HG03039 (cell line): ENCODE measurements around the gene GAB2.
"Not testable (repeated sequence)": the region's sequence is repeated elsewhere in the genome, so short reads cannot be mapped to it uniquely, and the experiment has no call there.

Source experiments
- ATAC-seq: cut with Tn5 transposase; IDR thresholded peaks from one replicate; pipeline ENCODE4 v1.9.1; 2021; ENCODE audit warnings: mild to moderate bottlenecking, moderate library complexity; ENCODE audit not compliant: unreplicated experiment

Gene GAB2

GRCh38 chr11:78192911-78193351, 224.7 kb downstream of the GAB2 start:
- ATAC-seq: no peak

GRCh38 chr11:78192223-78192719, 225.3 kb downstream of the GAB2 start:
- ATAC-seq: no peak

GRCh38 chr11:78190871-78191538, 226.6 kb downstream of the GAB2 start:
- no peak for ATAC-seq

- no peak for ATAC-seq
Measured at GRCh38 chr11:78190374-78190773, 227.2 kb downstream of the GAB2 start.

GRCh38 chr11:78189851-78190250, 227.8 kb downstream of the GAB2 start:
- no peak for ATAC-seq

DNA sequence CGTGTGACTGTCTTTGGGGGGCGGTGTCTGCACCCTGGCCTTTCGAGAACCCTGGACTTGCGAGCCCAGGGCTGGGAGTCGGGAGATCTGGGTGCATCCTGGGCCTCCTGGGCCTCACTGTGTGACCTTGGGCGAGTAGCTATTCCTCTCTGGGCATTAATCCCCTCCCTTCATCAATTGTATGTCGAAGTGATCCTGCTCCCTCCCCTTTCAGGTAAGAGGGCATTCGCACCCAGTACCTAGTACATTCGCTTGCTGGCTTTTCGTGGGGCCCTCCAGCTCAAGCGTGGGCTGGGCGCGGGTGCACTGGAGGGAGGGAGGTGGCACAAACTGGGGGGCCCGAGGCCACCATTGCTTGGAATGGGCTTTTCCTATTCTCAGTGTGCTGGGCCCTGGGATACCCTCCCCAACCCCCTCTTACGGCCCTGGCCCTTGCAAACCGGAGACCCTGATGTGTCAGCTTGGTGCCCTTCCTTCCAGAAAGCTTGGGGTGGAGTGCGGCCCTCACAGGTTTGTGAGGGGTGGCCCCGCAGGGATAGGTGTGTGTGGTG, 228.4 kb downstream of the GAB2 start:
- no peak for ATAC-seq

DNA sequence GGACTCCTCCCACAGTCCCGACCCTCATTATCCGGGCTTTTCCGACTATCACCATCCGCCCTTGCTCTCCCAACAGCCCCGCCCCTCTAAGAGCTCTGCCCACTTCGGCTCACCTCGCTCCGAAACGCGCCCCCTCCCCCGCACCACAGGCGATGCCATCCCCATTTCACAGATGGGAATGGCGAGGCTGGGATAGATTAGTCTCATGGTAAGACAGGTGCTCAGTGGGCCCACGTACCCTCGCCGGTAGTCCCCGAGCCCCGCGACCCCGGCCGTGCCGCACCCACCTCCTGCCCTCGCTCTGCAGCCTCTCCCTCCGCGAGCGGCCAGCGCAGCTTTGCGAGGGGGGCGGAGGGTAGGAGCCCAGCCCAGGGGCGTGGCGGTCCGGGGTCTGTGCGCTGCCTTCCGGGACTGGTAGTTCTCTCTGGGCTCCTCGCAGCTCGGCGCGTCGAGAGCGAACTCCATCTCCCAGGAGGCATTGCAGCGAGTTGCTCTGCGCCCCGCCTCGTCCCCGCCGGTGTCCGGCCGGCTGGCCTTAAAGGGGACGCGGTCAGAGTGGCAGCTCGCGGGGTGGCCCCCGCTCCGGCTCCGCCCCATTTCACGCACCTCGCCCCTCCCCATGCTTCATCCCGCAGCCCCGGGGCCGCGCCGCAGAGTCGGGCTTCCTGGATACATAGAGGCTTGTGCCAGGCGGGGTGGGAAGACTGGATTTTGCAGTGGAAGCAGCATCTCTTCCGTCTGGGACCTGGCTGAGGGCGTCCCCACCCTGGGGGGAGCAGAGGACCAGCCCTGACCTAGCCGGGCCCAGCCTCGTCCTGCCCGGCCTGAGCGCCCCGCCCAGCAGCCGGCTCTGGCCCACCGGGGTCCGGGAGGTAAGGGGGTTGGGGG, 229.1 kb downstream of the GAB2 start, which contains the start of the genes KCTD21 and USP35:
TSS of gene KCTD21 (minus strand) at position 341 of the 888 bp plus-strand sequence. CDS start 14,072 bp downstream, outside the sequence.
TSS of gene USP35 (plus strand) at position 634 of the 888 bp plus-strand sequence. CDS start 7,327 bp downstream, outside the sequence.
- peak; percentile 96 for ATAC-seq

DNA sequence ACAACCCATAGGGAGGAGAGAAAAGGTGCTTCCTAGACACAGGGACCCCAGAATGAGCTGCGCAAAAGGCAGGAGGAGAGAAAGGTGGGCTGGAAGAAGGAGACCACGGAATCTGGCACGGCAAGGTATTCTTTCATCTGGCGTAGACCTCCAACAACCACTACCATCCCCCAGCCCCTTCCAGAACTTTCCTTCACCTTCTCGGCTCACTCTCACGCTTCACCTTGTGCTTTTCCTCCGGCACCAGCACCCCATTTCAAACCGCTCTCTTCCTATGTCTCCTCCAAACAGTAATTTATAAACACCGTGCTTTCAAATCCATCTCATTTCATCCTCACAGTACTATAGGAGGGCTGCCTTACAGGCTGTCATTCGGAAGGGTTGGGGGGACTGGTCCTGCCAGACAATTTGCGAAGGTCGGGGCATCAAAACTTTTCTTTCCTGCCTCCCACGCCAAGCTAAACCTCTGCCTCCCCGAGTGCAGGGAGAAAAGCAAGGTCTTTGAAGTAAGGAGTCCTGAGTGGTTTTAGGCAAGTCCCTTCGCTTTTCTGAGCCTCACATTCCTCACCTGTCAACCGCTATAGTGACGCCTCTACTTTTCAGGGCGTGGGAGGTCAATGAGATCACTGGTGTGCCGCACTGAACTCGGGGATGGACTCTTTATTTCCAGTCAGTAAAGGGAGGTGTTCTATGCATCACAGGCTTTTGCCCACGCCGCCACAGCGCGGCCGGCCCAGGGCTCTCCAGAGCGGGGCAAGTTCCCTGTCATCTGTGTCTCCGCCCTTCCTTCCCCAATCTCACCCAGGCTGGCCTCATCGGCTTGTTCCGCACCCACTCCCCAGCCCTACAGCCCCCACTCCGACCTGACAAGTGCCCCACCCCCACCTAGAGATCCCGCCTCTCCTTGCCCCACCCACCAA, 230.0 kb downstream of the GAB2 start:
- peak; percentile 19 for ATAC-seq

- no peak for ATAC-seq
Measured at GRCh38 chr11:78181185-78181584, 236.4 kb downstream of the GAB2 start.

DNA sequence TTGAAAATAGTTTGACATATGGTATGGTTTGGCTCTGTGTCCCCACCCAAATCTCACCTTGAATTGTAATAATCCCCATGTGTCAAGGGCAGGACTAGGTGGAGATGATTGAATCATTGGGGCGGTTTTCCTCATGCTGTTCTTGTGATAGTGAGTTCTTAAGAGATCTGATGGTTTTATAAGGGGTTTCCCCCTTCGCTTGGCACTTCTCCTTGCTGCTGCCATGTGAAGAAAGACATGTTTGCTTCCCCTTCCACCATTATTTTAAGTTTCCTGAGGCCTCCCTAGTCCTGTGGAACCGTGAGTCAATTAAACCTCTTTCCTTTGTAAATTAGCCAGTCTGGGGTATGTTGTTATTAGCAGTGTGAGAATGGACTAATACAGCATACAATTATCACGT, 236.9 kb downstream of the GAB2 start:
- ATAC-seq: no peak

GRCh38 chr11:78179459-78180071, 238.1 kb downstream of the GAB2 start:
- no peak for ATAC-seq

GRCh38 chr11:78177216-78177615, 240.4 kb downstream of the GAB2 start:
- ATAC-seq: no peak

DNA sequence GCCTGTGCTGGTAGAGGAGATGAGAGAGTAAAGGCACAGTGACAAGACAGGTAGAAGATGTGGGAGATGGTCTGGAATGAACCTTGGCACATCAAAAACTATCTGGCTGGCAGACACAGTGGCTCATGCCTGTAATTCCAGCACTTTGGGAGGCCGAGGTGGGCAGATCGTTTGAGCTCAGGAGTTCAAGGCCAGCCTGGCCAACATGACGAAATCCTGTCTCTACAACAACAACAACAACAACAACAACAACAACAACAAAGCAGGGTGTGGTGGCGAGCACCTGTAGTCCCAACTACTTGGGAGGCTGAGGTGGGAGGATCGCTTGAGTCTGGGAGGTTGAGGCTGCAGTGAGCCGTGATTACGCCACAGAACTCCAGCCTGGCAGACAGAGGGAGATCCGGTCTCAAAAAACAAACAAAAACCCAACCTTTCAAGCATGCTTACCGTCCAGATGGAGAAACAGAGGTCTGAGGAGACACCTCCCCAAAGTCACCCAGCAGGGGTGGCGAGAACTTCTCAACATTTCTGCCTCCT, 240.9 kb downstream of the GAB2 start:
- no peak for ATAC-seq

GRCh38 chr11:78175862-78176261, 241.8 kb downstream of the GAB2 start:
- not testable (repeated sequence) for ATAC-seq

DNA sequence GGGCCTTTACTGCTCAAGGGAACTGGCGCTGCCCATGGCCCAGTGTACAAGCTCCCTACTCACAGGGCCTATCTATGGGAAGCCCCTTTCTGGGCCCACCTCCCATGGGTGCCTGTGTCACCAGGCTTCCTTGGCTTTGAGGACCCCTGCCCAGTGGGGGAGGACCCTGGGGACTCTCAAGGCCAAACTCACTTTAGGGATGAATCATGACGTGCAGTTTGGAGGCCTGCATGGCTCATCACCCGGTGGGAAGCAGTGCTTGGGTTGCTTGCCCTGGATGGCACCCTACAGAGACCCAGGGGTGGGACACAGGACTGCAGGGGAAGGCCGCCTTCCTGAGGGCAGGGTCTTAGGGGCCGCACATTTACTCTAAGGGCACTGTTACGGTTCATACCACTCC, 245.7 kb downstream of the GAB2 start:
- no peak for ATAC-seq

- no peak for ATAC-seq
Measured at GRCh38 chr11:78170874-78171549, 246.6 kb downstream of the GAB2 start.

GRCh38 chr11:78170413-78170812, 247.2 kb downstream of the GAB2 start:
- ATAC-seq: no peak

- no peak for ATAC-seq
Measured at GRCh38 chr11:78168539-78169477, 248.8 kb downstream of the GAB2 start.
